CD4-positive, alpha-beta T cell treated with Interleukin-17A for 1 hour (primary cell): Measurements from ENCODE around the gene TBCA.
"Not testable (repeated sequence)": the region's sequence is repeated elsewhere in the genome, so short reads cannot be mapped to it uniquely, and the experiment has no call there.

ENCODE experiments used
- DNase-seq: peaks from one replicate; pipeline ENCODE4 v3.0.0-alpha.2; 2020

Gene TBCA

GRCh38 chr5:77699569-77699968 is 76.6 kb downstream of the TBCA start:
- DNase-seq, result not testable (repeated sequence)

GRCh38 chr5:77698920-77699319 is 77.2 kb downstream of the TBCA start:
- DNase-seq, result no peak

GRCh38 chr5:77697692-77698091 is 78.4 kb downstream of the TBCA start:
- DNase-seq, result no peak

GRCh38 chr5:77696120-77696519 is 80.0 kb downstream of the TBCA start:
- no peak for DNase-seq

GRCh38 chr5:77693913-77694312 is 82.2 kb downstream of the TBCA start:
- no peak for DNase-seq

- DNase-seq, result no peak
Observed at GRCh38 chr5:77683171-77683732, 92.9 kb downstream of the TBCA start.

- DNase-seq, result no peak
Observed at GRCh38 chr5:77670526-77670925, 105.6 kb downstream of the TBCA start.

GRCh38 chr5:77669677-77670076 is 106.5 kb downstream of the TBCA start:
- DNase-seq, result no peak

GRCh38 chr5:77663090-77663863 is 112.9 kb downstream of the TBCA start:
- DNase-seq, result no peak

- no peak for DNase-seq
Observed at GRCh38 chr5:77662635-77663034, 113.5 kb downstream of the TBCA start.

- no peak for DNase-seq
Observed at GRCh38 chr5:77658662-77659061, 117.5 kb downstream of the TBCA start.

- DNase-seq, result no peak
Observed at GRCh38 chr5:77651343-77651742, 124.8 kb downstream of the TBCA start.

GRCh38 chr5:77650686-77651085 is 125.5 kb downstream of the TBCA start:
- DNase-seq, result no peak

GRCh38 chr5:77649776-77650175 is 126.4 kb downstream of the TBCA start:
- no peak for DNase-seq

- no peak for DNase-seq
Observed at GRCh38 chr5:77645995-77646639, 130.0 kb downstream of the TBCA start.

GRCh38 chr5:77645158-77645994 is 130.8 kb downstream of the TBCA start:
- peak; percentile 27 for DNase-seq

- no peak for DNase-seq
Observed at GRCh38 chr5:77644371-77645157, 131.6 kb downstream of the TBCA start.

GRCh38 chr5:77643654-77644370 is 132.3 kb downstream of the TBCA start:
- DNase-seq, result no peak

- DNase-seq, result no peak
Observed at GRCh38 chr5:77642738-77643653, 133.1 kb downstream of the TBCA start.

GRCh38 chr5:77641963-77642737 is 134.0 kb downstream of the TBCA start:
- no peak for DNase-seq
